HG03135 (cell line): ENCODE results near the gene ITSN1.
"Not testable (repeated sequence)": the region's sequence is repeated elsewhere in the genome, so short reads cannot be mapped to it uniquely, and the experiment has no call there.

ENCODE experiments used
- ATAC-seq: cut with Tn5 transposase; IDR thresholded peaks from one replicate; pipeline ENCODE4 v1.9.1; 2021; ENCODE audit warnings: mild to moderate bottlenecking, moderate library complexity; ENCODE audit not compliant: unreplicated experiment

Gene ITSN1

DNA sequence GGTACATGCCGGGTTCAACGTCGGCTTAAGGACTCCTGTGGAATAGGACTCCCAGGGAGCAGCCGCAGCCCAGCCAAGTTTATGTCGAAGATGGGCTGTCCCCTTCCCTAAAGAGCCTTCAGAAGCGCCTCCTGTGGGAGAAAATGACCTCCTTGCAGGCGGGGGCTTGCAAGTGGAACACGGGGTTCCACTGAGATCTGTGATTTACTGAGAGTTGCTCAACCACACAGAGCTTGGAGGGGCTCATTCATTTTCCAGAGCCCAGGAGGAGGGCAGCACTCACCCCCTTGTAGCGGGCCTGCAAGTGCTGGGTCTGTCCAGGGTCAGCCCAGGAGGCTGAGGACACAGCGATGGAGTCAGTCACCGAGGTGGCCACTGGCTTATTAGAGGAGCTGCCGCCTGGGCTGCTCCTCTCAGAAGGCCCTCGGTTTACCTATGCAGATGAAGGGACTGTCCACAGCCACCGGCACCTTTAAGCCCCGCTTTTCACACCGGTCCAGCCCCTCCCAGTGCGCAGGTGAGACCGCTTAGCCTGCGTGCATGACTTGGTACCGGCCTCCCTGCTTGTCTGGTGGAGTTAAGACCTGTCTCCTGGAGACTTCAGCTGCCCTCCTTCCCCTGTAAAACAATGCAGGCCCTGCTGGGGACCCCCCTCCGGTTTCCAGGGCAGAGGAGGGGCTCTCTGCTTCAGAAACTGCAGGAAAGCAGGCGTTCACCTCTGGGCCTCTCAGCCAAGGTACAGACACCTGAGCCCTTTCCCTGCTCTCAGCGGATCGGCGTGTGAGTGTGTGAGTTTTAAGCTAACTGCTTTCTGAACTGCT is 215.8 kb downstream of the ITSN1 start:
- no peak for ATAC-seq

DNA sequence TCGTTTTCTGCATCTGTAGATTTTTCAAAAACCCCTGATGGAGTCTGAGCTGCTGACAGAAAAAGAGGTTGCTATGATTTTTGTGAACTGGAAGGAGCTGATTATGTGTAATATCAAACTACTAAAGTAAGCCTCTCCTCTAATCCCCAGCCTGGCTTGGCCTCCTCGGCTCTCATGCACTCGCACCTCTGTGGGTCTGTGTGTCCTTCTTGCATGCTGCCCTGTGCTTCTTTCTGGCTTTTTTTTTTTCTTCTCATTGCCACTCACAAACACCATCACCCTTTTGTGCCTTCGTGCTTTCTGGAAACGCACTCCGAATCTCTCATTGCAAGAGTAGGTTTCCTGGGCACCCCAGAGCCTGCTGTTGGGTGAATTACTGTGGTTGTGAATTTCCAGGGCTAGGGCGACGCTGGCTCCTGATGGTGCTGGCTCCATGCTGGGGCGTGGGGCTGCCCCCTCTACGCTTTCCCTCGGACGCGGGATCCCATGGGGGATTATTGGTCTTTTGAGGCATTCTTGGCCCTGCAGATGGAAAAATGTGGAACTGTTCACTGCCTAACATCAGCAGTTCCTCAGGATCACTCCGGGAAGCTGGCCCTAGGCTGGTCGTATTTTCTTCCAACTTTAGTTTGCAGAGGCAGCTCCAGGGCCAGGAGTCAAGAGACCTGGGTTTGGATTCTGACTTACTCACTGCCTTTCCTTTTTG is 216.5 kb downstream of the ITSN1 start:
- ATAC-seq, result no peak

- no peak for ATAC-seq
Observed at GRCh38 chr21:33859373-33860102, 217.2 kb downstream of the ITSN1 start.

DNA sequence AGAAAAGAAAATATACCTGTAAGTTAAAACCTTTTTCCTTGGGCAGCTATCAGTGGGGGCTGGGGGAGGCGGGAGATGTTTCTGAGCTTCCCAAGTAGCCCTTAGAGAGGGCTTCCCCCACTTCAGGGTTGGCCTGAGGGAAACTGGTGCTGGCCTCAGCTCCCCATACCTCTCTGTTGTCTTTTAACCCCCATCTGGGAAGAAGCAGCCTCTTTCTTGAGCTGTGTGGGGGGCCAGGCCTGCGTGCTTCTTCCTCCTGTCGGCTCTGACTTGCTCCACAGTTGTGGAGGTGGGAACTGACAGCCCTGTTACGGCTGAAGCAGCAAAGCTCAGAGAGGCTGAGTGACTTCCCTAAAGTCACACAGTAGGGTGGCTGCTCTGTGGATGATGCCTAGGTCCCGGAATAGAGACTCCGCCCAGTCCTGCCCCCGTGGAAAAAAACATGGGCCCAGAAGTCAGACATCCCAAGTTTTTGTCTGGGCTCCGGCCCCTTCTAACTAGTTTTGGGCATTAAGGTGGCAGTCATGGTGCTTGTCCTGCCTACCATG is 218.1 kb downstream of the ITSN1 start:
- ATAC-seq, result no peak

DNA sequence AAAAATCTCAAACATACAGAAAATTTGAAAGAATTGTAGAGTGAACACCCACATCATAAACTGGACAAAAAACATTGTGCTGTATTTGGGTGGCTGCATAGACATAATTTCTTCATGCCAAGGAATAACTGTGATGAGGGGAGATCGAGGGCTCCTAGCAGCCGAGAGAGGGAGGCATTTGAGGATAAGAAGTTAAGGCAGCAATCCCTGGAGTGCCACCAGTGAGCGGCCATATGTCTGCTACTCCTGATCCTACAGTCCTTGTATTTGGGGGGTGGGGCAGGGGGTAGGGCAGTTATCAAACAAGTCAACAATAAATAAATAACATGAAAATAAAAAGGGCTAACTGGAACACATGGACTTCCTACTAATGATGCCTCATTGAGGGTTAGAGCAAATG is 218.8 kb downstream of the ITSN1 start:
- ATAC-seq, result no peak

DNA sequence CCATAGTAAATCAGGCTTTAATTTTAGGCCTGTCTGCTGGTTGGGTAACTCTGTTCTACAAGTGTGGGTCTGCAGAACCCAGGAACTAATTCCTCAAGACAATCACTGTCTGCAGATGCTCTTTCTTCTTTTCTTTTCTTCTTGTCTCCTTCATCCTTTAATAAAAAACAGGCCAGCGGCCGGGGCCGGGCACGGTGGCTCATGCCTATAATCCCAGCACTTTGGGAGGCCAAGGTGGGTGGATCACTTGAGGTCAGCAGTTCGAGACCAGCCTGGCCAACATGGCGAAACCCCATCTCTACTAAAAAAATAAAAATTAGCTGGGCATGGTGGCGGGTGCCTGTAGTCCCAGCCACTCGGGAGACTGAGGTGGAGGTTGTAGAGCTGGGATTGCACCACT is 220.9 kb downstream of the ITSN1 start:
- not testable (repeated sequence) for ATAC-seq

DNA sequence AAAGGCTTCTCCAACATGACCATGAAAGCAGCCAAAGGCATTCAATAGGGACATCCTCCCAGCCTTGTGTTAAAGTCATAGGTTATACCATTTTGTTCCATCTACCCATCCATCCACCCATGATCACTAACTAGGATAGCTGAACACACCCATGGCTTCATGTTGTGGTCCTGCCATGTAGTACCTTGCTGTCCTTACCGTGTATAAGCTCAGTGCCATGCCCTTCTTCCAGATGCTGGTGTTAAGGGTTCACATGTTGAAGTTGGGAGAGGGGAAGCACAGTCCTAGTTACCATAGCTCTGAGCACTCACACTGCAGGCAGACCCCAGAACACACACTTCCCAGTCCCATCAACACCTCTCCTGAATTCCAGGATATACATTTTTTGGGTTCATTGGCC is 221.8 kb downstream of the ITSN1 start:
- ATAC-seq, result no peak

DNA sequence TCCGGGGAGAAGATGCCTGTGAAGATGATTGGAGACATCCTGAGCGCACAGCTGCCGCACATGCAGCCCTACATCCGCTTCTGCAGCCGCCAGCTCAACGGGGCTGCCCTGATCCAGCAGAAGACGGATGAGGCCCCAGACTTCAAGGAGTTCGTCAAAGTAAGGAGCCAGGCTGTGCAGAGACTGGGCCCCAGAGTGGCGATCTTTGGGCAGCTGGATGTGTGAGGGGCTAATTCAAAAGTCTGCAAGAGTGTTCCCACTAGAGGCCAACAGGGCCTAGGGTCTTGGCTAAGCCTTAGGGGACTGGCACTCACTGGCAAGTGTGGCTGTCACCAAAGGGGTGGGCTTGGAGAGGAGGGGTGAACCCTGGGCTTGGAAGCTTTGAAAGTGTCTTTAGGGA is 222.9 kb downstream of the ITSN1 start:
- no peak for ATAC-seq

DNA sequence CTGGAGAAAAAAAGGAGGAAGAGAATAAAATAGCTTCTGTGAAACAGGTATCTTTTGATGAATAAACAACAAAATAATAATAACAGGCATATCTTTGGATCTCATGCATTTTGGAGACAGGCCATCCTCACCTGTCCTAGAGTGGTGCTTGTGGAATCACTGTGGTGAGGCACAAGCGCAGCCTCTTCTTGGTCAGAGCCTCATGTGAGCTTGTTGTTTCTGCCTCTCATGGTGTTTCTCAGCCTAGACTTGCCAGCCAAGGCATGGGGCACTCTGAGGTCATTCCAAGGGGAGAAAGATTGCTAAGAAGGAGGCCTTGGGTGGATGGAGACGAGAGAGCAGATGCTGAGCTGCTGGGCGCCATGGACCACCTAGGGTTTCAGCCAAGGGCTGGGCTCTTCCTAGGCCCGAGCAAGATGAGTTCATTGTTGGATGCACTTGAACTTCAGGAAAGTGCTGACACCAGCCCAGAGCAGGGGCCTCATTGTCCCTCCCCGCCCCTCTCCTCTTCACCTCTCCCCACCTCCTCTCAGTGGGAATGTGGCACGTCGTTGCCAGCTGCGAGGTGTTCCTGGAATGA is 223.8 kb downstream of the ITSN1 start:
- ATAC-seq, result no peak

DNA sequence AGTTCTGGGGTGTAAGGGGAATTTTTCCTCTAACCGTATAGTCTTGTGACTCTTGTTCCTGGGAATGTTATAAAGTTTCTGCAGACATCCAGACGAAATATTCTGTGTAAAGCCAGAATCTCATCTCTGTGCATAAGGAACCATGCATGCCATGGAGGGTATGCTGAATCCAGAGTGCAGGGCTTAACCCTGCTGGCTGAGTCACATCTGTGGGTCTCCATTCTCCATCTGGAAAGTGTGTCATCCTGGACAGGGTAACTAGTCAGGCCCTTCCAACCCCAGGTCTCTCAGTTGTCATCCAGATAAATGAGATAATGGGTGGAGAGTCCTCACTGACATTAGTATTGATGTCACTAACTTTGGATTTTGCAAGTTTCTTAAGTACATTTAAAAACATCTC is 224.5 kb downstream of the ITSN1 start:
- ATAC-seq, result no peak

- not testable (repeated sequence) for ATAC-seq
Observed at GRCh38 chr21:33867868-33868267, 225.6 kb downstream of the ITSN1 start.

DNA sequence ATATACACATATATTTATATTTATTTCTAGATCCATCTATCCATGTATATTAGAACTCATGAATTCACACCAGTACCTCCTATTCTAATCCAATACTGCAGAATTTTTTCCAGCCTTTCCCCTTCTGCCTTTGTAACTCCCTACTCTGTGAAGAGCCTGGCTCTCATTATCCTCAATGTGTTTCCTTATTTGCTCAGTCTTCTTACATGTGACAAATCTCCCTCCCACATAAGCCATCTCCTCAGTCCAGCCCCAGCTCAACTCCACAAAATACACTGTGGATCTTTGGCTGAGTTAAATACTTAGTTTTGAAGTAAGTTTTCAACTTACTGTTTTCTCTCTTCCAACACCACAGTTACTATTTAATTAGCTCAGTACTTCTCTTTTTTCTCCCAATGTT is 227.6 kb downstream of the ITSN1 start:
- ATAC-seq, result no peak

- no peak for ATAC-seq
Observed at GRCh38 chr21:33870768-33871167, 228.5 kb downstream of the ITSN1 start.

DNA sequence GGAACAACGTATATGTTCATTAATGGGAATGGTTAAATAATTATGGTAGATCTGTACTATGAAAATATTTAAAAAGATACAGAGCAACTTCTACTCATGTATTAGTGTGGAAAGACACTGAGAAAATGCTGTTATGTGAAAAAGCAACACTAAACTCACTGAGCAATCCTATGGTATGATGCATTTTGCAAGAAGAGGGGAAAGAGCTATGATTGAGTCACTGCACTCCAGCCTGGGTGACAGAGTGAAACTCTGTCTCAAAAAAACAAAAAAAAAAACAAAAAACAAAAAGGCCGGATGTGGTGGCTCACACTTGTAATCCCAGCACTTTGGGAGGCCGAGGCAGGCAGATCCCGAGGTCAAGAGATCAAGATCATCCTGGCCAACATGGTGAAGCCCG is 228.9 kb downstream of the ITSN1 start:
- no peak for ATAC-seq

- no peak for ATAC-seq
Observed at GRCh38 chr21:33872881-33873515, 230.7 kb downstream of the ITSN1 start.

DNA sequence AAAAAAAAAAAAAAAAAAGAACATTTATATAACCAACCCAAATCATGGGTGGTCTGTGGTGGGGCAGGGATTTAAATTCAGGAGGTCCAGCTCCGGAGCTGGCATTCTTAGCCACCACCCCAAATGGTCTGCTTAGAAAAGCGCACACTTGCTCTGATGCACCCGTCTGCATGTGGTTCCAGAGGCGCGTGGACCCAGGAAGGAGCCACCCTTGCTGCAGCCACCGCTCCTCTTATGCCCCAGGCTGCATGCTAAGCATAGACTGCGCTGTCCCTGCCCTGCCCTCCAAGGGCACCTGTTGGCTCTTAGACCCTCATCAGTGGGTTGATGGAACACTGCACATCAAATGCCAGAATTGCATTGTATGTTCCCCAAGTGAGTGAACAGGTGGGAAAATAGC is 231.9 kb downstream of the ITSN1 start:
- no peak for ATAC-seq

DNA sequence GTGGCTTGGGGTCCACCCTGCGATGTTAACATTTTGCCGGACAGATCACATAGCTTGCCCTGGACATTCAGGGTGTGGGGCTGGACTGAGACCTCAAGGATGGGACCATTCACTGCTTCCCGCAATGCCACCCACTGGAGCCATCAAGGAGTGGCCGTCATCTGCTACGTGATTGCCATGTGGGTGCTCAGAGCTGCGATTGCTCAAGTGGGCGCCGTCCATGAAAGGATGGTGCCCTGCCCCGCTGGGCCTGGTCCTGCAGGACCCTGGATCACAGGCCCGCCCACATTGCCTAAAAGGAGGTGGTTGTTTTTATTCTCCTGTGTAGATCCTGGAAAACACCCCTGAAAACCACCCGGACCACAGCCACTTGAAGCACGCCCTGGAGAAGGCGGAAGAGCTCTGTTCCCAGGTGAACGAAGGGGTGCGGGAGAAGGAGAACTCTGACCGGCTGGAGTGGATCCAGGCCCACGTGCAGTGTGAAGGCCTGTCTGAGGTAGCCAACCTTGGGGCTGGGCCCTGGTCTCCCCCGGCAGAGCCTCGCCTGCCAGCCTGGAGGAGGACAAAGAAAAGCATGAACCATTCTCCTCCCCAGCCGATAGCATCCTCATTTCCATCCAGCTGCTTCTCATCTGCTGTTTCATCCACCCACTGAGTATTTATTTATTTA is 232.9 kb downstream of the ITSN1 start:
- ATAC-seq, result no peak

- no peak for ATAC-seq
Observed at GRCh38 chr21:33878824-33879223, 236.5 kb downstream of the ITSN1 start.

- no peak for ATAC-seq
Observed at GRCh38 chr21:33880626-33881025, 238.3 kb downstream of the ITSN1 start.
